Duodenal mucosa (tissue), 2 donors: ENCODE results near the gene TCF7L1.

Experiments used
- H3K27ac ChIP-seq: one replicate; pipeline ENCODE4 v1.7.0; 2013; ENCODE audit warnings: low read depth, low read length
- H3K27me3 ChIP-seq, 2 donors: one replicate each; pipeline ENCODE4 v1.7.0; 2013; ENCODE audit warnings: low read length in 2 of 2, control low read depth in 1 of 2; ENCODE audit not compliant: insufficient read depth in 2 of 2, control insufficient read depth in 1 of 2
- H3K36me3 ChIP-seq, 2 donors: one replicate each; pipeline ENCODE4 v1.7.0; 2013; ENCODE audit warnings: low read length in 2 of 2, control low read depth in 1 of 2; ENCODE audit not compliant: insufficient read depth in 2 of 2, control insufficient read depth in 1 of 2
- H3K4me1 ChIP-seq, 2 donors: one replicate each; pipeline ENCODE4 v1.7.0; 2013; ENCODE audit warnings: low read length in 2 of 2, control low read depth in 1 of 2; ENCODE audit not compliant: insufficient read depth in 2 of 2, control insufficient read depth in 1 of 2
- H3K4me3 ChIP-seq, 2 donors: one replicate each; pipeline ENCODE4 v1.7.0; 2013; ENCODE audit warnings: low read length in 2 of 2, low read depth in 1 of 2
- H3K9ac ChIP-seq, 2 donors: one replicate each; pipeline ENCODE4 v1.7.0; 2013; ENCODE audit warnings: low read length in 2 of 2, low read depth in 1 of 2
- H3K9me3 ChIP-seq, 2 donors: one replicate each; pipeline ENCODE4 v1.7.0; 2013; ENCODE audit warnings: low read length in 2 of 2, control low read depth in 1 of 2; ENCODE audit not compliant: control insufficient read depth in 1 of 2

The TCF7L1 gene

DNA sequence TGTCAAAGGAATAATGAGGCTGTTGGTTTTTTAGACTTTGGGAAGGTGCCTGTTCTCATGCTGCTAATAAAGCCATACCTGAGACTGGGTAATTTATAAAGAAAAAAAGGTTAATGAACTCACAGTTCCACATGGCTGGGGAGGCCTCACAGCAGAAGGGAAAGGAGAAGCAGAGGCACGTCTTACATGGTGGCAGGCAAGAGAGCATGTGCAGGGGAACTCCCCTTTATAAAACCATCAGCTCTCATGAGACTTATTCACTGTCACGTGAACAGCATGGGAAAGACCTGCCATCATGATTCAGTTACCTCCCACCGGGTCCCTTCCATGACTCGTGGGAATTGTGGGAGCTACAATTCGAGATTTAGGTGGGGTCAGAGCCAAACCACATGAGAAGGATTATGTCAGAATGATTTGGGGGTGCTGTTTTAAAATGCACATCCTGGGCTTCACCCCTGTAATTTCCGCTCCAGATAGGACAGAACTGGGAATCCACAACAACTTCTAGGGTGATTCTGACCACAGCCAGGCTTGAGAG lies 37.8 kb downstream of the TCF7L1 start:
- Histone ChIP-seq H3K36me3 (no peaks in the 10 kb centered on the region), H3K27ac (no peak overlapping the region), H3K4me1 (peaks cover 2 to 7% of the 10 kb centered on the region in 2 donors)

DNA sequence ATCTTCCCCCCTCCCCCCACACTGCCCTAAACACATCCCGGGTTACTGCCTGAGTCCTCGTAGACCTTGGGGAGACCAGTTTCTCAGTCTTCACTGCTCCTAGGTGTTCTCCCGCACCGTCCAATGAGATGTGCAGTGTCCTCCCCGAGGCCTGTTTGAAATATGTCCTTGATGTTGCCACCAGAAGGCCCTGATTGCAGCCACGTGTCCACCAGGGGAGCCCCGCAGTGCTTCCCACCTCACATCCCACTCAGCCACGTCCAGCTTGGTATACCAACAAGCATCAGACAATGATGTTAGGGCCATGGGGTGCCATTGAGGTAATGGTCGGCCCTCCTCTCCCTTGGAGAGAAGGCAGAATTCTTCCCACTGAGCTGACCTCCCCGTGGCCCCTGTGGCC lies 38.7 kb downstream of the TCF7L1 start:
- Histone ChIP-seq H3K9ac (no peak overlapping the region), H3K9me3 (no peaks in the 10 kb centered on the region), H3K4me3 (no peak overlapping the region), H3K4me1 (peaks cover 2 to 7% of the 10 kb centered on the region in 2 donors), H3K27me3 (no peaks in the 10 kb centered on the region), H3K27ac (no peak overlapping the region), H3K36me3 (no peaks in the 10 kb centered on the region)

More for the DNA sequence above, 37.8 kb downstream of the TCF7L1 start:
- H3K9me3 ChIP-seq = no peaks in the 10 kb centered on the region
- no peak overlapping the region for H3K9ac ChIP-seq
- H3K27me3 ChIP-seq = no peaks in the 10 kb centered on the region
- no peak overlapping the region for H3K4me3 ChIP-seq

DNA sequence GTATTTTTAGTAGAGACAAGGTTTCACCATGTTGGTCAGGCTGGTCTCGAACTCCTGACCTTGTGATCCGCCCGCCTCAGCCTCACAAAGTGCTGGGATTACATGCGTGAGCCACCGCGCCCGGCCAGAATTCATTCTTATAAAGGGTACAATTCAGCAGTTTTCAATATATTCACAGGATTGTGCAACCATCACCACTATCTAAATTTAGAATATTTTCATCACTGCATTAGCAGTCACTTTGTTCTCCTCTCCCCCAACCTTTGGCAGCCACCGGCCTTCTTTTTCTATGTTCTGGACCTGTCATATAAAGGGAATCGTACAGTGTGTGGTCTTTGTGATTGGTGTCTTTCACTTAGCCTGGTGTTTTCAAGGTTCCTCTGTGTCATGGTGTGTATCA lies 40.7 kb downstream of the TCF7L1 start:
- Histone ChIP-seq H3K27me3 (no peaks in the 10 kb centered on the region), H3K36me3 (no peaks in the 10 kb centered on the region), H3K9me3 (no peaks in the 10 kb centered on the region), H3K27ac (no peak overlapping the region), H3K9ac (no peak overlapping the region), H3K4me3 (no peak overlapping the region), H3K4me1 (peaks cover 2 to 7% of the 10 kb centered on the region in 2 donors)

DNA sequence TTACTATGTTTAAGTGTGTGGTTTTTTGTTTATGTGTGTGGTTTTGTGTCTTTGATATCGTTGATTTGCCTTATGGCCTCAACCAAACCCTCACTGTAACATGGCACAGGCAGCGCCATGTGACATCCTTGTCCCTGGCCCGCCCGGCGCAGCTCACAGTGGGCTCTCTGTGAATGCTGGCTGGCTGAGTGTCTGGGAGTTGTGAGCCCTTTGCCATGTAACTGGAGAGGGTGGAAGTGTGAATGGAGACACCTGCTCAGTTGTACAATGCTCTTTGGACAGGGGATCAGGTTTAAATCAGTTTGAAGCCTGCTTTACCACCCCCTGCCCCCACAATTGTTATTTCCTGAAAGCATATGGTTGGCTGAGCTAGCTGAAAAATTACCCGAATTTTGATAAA lies 41.8 kb downstream of the TCF7L1 start:
- no peaks in the 10 kb centered on the region for H3K27me3 ChIP-seq
- H3K36me3 ChIP-seq = no peaks in the 10 kb centered on the region
- no peaks in the 10 kb centered on the region for H3K9me3 ChIP-seq
- no peak overlapping the region for H3K27ac ChIP-seq
- no peak overlapping the region for H3K4me3 ChIP-seq
- peaks cover 2 to 7% of the 10 kb centered on the region in 2 donors for H3K4me1 ChIP-seq
- H3K9ac ChIP-seq = no peak overlapping the region

DNA sequence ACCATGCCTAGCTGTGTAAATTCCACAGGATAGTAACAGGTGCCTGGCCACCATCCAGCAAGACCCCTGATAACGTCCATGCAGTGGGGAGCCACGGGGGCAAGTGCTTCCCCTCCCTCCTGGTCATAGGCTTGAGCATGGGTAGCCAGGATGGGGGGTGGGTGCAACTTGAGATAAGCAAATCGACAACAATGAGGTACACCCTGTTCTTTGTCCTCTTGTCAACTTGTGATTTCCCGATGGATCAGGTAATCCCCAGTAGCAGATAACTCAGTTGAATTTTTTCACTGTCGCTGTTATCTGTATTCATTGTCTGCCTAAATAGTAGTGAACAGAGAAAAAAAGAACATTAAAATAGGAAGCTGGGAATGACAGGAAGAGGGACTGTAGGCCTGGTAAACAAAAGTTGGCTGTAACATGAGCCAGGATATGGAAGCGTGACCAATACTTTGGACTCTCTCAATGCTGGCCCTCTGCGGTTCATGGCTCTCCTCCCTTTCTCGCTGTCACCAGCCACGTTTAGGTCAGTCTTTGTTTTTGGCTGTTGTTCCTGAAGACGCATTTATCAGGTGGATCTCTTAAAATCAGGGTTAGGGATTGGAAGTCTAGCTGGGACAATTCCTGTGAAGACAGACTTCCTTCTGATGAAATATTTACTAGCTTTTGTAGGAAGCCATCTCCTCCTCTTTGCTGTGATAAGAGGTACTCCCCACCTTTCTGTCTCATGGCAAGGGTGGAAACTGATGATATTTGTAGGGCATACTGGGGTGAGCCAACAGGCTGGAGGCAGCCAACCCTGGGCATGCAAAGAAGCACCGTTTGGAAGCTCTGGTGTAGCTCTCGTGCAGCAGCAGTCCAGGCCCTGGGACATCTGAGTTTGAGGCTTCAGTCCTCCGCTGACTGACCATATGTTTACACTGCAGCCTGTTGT lies 42.4 kb downstream of the TCF7L1 start:
- H3K4me3 ChIP-seq = no peak overlapping the region
- no peak overlapping the region for H3K27ac ChIP-seq
- H3K9me3 ChIP-seq = no peaks in the 10 kb centered on the region
- no peaks in the 10 kb centered on the region for H3K36me3 ChIP-seq
- peaks cover 2 to 7% of the 10 kb centered on the region in 2 donors for H3K4me1 ChIP-seq
- H3K9ac ChIP-seq = no peak overlapping the region
- H3K27me3 ChIP-seq = no peaks in the 10 kb centered on the region

DNA sequence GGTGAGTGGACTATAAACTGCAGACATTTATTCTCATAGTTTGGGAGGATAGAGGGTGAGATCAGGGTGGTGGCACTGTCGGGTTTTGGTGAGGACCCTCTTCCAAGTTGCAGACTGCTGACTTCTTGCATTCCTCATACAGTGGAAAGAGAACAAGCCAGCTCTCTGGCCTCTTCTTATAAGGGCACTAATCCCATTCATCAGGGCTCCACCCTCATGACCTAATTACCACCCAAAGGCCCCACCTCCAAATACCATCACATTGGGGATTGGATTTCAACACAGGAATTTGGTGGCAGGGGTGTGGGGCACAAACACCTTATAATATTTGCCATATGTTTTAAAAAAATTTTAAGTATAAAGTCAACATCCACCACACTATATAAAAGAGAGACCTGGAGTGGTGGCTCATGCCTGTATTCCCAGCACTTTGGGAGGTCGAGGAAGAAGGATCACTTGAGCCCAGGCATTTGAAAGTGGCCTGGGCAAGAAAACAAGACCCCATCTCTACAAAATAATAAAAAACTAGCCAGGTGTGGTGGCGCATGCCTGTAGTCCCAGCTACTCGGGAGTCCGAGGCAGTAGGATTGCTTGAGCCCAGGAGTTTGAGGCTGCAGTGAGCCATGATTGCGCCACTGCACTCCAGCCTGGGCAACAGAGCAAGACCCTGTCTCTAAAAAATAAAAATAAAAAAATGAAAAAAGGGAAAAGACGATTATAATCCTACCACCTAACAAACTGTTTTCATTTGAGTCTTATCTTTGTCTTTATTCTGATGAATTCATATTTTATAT lies 44.0 kb downstream of the TCF7L1 start:
- no peak overlapping the region for H3K9ac ChIP-seq
- no peak overlapping the region for H3K4me3 ChIP-seq
- no peaks in the 10 kb centered on the region for H3K9me3 ChIP-seq
- H3K36me3 ChIP-seq = no peaks in the 10 kb centered on the region
- H3K27ac ChIP-seq = no peak overlapping the region
- H3K4me1 ChIP-seq = peaks cover 2 to 7% of the 10 kb centered on the region in 2 donors
- H3K27me3 ChIP-seq = no peaks in the 10 kb centered on the region

DNA sequence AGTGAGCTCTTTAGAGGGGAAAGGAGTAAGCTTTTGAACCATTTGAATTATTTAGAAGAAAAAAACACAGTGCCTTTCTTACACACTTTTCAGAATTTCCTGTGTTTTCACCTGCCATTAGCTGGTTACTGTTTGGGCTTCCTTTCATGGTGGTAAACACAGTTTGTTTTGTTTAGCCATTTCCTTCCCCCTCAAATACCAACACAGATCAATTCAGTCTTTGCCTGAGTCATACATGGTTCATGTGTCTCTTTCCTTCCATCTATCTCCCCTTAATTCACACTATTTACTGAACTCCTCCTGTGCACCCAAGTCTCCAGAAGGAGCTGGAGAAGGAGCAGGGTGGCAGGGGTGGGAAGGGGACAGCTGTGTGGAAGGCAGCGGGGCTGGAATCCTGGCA lies 45.0 kb downstream of the TCF7L1 start:
- H3K9me3 ChIP-seq = no peaks in the 10 kb centered on the region
- no peaks in the 10 kb centered on the region for H3K27me3 ChIP-seq
- H3K4me3 ChIP-seq = no peak overlapping the region
- no peak overlapping the region for H3K27ac ChIP-seq
- H3K36me3 ChIP-seq = no peaks in the 10 kb centered on the region
- H3K4me1 ChIP-seq = peaks cover 2 to 7% of the 10 kb centered on the region in 2 donors
- H3K9ac ChIP-seq = no peak overlapping the region

DNA sequence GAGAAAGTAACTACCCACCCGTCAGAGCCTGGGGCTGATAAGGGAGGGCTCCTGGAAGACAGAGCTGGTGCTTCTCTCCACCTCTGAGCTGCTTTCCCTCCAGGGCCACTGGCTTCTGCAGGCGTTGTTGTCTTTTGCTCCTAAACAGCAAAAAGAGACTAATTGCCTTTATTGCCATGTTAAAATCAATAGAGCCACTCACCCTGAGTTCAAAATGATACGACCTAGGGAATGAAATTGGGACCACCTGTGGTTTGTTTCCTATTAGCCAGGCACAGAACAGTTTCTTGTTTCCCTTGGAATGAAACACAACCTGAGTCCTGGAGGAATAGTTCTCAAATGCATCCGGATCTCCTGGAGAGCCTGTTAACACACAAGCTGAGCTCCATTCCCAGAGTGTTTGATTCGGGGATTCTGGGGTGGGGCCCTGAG lies 45.8 kb downstream of the TCF7L1 start:
- Histone ChIP-seq H3K9me3 (no peaks in the 10 kb centered on the region), H3K9ac (no peak overlapping the region), H3K4me3 (no peak overlapping the region), H3K27me3 (no peaks in the 10 kb centered on the region), H3K4me1 (peaks cover 2 to 7% of the 10 kb centered on the region in 2 donors), H3K36me3 (no peaks in the 10 kb centered on the region), H3K27ac (no peak overlapping the region)

DNA sequence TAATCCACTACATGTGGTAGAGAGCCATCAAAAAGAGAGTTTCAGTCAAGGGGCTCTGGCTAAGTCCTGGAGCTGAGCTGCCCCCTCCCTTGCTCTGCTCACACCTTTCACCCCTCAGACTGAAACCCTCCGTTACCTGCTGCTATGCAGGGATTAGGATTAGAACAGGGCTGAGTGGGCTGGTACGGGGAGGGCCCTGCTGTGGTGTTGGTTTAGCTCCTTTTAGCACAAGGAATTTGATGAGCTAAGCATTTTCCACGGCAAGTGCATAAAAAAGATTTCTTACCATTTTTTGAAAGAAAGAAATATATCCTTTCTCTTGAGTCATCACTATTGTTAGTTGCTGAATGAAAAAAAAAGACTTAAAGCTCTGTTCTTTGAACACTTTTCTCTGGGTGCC lies 46.3 kb downstream of the TCF7L1 start:
- H3K9me3 ChIP-seq = no peaks in the 10 kb centered on the region
- H3K9ac ChIP-seq = no peak overlapping the region
- no peak overlapping the region for H3K27ac ChIP-seq
- no peaks in the 10 kb centered on the region for H3K36me3 ChIP-seq
- no peak overlapping the region for H3K4me3 ChIP-seq
- H3K27me3 ChIP-seq = no peaks in the 10 kb centered on the region
- H3K4me1 ChIP-seq = peaks cover 2 to 7% of the 10 kb centered on the region in 2 donors
